LHCN-M2 (cell line): Measurements from ENCODE around the gene SSRP1. TPM values are rescaled to one million over a fixed set of nuclear protein-coding genes. Genes with fewer than 3 reads are reported as not detected.

Experiments used
- DNase-seq: peaks from one replicate; pipeline ENCODE4 v3.0.0-alpha.2; 2012; ENCODE audit warnings: low read depth
- total RNA-seq: library from RNA; depleted of rRNA; stranded (reverse); fragments of >200 nt; gene quantifications from 2 replicates; pipeline ENCODE4 v1.2.3, GENCODE V29; 2014

SSRP1 gene
- total RNA-seq, 1 experiment from 2014 or later: 169 TPM

DNA sequence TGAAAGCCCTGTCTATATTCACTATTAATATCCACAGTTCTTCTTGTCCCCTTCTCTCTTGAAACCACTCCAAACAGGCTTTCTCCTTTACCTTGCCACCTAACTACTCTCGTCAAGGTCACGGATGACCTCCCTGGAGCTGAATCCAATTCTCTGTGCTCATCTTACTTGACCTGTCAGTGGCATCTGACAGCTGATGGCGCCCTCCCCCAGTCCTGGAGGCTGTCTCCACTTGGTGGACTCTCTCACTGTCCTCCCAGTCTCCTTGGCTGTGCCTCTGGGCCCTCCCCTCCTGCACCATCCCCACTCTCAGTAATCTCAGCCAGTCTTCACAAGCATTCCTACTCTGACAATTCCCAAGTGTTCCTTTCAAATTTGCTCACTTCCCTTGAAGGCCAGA is 19.7 kb downstream of the SSRP1 start:
- no peak for DNase-seq

DNA sequence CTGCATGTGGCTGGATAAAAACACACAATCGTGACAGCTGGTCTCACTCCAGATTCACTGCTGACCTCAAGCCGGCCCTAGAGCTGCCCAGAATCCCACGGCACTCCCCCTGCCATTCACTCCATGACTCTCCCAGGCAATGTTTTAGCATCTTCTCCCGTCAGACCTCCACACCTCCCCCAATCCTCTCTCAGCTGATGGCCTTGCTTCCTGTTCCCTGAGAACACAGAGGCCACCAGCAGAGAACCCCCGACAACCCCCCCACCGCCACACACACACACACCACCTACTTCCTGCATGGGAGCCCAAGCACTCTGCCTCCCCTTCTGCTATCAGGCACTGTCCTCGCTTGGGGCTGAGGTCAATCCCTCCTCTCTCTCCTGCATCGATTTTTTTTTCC is 20.2 kb downstream of the SSRP1 start:
- DNase-seq: peak; percentile 56

DNA sequence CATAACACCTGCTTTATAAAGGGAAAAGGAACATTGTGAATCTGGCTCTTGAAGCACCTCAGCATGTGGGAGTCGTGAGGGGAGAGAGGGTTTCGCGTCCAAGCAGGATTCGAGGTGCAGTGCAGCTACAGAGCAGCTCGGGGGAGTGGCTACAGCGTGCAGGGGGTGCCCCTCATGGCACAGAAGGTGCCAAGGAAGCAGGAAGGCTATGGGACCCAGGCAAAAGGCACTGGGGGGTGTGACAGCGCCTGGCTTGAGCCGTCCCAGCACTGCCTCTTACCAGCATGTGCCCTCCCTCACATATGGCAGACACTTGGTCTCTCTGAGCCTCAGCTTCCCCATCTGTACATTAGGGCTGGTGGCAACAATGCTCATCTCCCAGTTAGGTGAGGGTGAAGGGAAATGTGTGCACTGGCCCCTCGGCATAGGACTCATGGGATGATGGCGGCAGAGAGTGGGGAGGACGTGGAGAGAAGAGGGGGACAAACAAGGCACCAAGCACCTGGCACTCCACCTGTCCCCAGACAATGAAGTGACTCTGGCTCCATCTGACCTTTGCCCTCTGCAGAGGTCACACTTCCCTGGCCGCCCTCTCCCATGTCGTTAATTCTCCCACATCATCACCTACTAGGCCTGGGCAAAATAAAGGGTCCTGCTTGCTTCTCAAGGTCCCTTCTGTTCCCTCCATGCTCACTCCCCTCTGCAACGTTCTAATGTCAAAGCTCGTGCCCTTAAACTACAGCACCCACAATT is 21.3 kb downstream of the SSRP1 start:
- no peak for DNase-seq

DNA sequence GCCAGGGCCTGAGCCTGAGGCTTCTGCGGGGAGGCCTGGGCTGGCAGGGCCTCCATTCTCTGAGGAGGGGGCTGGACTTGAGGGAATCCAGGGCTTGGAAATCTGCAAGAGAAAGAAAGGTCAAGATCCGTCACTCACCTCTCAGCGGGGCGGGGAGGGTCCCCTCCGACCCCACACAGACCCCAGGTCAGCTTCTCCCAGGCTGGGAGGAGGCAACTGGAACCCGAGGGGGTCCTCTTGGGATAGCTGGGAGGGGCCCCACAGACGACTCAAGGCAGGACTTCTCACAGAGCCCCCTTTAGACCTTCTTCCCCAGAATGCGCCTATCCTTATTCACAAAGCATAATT is 21.9 kb downstream of the SSRP1 start:
- no peak for DNase-seq

DNA sequence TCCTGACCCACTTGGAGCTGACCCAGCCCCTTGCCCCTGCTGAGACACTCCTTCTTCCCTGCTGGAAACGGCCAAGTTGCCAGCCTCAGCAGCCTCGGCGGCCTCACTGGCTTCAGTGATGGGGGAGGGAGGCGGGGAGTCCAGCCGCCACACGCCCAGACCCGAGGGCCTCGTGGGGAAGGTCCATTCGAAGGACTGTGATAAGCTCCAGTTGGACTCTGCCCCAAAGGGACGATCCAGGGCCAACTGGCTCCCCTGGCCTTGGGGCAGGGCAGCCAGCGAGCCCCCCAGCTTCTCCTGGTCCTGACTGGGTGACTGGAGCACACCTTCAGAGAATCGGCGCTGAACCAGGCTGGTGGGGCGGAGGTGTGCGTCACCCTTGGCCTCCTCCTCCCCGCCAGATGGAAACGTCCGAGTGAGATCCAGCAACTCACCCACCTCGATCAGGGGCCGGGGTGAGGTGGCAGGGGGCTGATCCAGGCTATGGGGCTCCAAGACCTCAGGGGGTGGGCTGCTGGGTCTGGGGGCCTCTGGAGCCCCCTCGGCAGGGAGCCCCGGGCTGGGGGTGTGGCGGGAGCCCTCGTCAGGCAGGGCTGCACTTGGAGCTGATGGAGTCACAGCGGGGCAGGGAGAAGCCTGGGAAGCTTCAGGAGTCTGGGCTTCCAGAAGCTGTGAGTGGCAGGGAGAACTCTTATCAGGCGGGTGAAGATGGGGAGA is 22.5 kb downstream of the SSRP1 start:
- no peak for DNase-seq

DNA sequence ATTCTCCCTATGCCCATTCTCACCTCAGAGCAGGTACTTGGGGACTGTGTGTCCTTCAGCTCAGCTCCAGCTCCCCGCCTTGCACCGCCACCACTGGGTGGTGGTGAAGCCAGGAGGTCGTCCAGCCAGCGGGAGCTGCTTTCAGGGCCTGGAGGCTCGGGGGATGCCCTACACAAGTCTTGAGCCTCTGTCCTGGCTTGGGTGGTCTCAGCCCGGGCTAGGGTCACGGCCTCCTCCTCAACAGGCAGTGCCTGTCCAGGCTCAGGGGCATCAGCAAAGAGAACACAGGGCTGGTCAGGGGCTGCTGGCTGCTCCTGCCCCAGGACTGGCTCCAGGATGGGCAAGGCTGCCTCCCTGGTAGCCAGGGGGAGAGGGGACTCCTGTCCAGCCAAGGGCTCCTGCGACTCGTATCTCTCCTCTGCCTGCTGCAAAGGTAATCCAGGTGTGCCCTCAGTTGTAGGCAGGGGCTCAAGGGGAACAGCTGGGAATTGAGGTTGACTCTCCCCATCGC is 23.1 kb downstream of the SSRP1 start:
- DNase-seq: no peak

DNA sequence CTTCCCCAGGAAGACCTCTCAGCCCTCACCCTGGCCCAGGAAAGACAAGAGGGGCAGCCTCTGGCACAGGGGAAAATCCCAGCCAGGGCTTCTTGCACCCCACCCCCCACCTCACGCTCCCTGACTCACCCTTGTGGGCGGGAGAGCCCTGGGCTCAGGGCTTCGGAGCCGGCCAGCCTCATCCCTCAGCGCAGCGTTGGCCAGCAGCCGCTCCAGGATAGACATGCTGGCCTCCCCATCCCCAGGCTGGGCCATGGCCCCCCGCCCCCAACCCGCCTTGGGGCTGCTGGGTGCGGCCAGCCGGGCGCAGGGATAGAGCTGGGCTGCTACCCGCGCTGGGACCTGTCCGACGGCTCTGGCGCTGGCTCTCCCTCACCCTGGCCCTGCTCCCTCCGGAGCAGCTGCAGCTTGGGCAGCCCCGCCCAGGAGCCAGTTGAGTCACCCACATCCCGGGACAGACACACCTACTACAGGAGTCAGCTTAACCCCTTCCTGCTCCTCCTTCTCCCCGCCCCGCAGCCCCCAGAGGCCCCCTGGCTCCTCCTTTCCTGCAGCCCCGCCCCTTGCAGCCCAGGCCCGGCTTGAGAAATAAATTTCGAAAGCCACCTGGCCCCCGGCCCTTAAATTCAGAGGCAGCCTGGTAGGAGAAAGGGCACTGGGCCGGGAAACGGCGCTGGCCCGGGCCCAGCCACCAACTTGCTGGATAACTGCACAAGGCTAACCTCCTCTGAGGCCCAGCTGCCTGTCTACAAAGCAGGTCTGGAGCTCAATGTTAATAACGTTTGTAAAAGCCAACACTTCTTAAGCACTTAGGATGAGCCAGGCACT is 24.4 kb downstream of the SSRP1 start:
- DNase-seq: peak; percentile 97

DNA sequence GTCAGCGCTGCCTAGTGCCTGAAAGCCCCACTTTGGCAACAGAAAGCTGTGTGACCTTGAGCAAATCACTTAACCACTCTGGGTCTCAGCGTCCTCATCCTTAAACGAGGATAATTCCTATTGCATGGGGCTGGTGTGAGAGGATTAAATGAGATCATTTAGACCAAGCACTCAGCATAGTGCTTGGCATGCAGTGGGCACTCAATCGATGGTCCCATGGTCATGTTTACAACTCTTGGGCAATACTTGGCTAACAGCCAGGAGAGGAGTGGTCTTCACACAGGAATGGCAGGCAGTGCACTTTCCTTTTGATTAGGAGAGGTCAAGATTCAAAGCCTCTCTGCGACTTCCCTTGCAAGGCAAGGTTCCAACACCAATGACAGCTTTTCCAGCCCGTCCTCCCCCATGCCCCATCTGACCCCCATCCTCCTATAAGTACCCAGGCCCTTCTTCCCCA is 25.0 kb downstream of the SSRP1 start:
- peak; percentile 48 for DNase-seq

DNA sequence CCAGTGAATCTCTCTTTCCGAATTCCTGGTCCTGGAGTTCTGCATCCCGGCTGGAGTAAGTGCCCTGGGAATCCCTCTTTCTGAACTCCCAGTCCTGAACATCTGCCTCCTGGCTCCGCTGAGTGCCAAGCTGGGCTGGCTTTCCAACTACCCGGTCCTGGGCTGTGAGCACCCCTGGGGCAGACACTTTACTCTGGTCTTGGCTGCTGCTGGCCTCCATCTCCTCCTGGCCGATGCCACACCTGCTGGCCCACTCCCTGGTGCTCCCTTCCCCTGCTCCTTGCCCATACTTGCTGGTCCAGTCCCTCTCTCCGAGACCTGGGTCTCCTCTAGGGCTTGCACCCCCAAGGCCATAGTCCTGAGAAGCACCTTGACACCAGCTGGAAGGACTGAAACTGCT is 25.6 kb downstream of the SSRP1 start:
- DNase-seq: no peak

DNA sequence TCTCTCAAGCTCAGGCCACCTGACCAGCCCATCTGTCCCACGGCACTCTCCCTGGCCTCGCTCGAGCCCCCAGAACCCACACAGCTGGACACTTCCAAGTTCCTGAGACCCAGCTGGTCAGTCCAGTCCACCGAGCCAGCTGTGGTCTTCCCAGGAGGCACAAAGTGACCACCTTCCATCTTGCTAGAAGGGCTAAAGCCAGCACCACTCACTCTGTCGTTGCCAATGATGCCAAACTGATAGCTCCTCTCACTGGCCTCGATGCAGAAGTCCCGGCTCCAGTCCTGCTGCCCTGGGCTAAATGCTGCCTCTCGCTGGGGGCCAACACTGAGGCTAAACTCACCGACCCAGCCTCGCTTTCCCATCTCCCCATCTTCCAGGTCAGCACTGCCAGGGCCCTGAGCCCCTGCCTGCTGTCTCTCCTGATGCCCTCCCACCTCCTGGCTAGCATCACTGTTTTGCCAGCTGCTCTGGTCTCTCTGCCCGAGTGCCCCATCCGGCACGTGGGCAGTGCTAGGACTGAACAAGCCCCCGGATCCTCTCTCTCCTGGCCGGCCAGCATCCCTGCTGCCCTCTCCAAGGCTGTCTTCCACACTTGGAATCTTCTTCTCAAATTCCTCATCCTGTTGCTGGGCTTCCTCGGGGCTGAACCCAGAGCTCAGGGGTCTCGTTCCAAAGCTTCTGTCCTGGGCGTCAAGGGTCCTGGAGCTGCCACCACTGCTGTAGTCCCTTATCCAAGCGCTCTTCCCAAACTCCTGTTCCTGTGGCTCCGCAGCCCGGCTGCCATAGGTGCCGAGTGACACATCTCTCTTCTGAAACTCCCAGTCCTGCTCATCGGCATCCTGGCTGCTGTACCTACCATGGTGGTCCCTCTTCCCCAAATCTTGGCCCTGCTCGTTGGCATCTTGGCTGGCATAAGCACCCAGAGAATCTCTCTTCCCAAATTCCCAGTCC is 26.3 kb downstream of the SSRP1 start:
- peak; percentile 72 for DNase-seq

DNA sequence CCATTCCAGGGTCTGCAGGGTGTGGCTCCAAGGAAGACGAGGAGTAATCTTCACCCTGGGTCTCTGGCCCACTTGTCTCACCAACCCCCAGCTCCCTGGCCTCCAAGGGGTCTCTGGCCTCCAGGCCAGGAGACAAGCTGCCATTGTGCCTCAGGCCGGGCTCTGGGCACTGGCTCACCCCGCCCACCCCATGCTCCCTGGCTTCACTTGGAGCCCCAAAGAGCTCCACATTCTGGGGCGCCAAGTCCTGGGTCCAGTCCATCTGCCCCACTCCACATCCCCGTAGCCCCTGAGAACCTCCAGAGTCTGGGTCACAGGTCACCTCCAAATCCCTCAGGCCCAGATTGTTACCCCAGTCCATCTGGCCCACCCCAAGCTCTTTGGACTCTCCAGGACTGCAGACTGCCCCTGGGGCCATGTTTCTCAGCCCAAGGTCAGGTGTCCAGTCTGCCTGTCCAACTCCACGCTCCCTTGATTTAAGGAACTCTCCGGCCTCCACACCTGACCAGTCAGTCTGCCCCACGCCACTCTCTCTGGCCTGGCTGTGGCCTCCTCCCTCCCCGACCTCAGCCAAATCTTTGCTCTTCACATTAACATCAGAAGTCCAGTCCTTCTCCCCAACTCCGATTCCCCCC is 27.1 kb downstream of the SSRP1 start:
- DNase-seq: no peak

DNA sequence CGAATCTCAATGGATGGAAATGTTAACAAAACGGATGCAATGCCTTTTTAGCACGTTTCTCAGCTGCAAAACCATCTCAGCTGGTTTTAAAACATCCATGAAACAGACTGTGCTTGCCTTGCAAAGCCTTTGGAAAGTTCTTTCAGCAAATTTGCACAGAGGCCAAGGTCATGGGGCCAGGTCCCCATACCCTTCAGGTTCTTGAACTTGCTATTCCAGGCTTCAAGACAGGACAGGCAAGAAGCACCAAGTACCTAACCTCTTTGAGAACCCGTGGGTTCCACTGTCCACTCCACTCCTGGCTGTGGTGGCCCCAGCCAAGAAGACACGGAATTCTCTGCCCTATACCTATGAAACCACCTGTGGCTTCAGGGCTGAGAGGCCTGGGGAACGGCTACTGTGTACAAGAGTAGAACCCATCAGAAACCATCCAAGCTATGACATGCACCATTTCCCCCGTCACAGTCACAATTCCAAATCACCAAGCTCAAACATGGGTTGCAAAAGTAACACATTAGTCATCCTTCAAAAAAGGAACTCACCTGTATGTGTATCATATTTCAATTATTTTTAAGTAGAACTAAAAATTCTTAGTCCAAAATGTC is 27.9 kb downstream of the SSRP1 start:
- no peak for DNase-seq

DNA sequence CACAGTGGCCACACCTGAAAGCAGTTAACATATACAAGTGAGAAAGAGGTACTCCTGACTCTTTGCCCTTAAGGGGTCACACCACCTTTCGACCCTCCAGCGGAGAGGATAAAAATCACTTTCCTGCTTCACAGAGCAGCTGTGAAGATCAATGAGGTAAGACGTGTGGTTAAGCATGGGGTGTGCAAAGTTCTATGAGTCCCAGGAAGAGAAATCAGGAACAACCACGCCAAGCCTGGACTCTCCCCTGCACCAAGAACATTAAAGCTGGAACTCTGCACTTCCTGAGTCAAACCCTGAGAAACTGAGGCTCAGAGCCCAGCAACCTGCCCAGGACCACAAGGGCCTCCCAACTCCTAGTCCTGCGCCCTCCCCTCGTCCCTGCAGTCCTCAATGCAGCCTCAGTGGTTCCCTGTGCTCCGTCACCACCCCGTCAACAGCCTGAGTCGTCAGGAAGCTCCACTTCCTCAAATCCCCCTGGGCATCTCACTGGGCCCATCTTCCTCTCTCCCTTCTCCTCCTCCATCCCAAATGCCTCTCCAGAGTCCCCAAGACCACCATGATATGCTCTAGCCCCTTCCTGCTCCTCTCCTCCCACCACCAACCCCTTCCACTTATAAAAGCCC is 28.6 kb downstream of the SSRP1 start:
- DNase-seq: peak; percentile 43

DNA sequence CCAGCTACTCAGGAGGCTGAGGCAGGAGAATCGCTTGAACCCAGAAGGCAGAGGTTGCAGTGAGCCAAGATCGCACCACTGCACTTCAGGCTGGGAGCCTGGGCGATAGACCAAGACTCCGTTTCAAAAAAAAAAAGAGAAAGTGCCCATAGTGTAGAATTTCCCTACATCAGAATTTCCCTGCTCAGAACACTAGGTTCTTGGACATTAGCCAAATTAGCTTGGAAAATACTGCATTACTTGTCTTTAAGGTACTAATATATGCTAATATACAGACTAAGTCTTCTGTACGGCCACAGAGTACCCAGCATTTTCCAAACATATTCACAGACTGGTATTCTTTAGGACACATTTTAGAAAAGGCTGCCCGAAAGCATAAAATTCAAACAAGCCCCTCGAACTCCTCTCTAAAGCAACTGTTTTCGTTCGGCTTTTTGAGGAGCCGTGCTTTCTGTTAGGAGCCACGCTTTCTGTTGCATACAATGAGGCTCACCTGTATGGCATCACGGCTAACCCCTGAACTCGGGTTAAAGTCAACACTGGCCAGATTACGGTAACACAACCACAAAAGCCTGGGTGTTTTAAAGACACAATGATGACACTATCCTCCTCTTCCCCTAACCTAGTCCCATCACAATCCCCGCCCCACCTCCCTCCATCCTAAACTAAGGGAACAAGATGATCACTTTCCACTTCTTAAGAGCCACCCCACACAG is 29.4 kb downstream of the SSRP1 start:
- DNase-seq: no peak

DNA sequence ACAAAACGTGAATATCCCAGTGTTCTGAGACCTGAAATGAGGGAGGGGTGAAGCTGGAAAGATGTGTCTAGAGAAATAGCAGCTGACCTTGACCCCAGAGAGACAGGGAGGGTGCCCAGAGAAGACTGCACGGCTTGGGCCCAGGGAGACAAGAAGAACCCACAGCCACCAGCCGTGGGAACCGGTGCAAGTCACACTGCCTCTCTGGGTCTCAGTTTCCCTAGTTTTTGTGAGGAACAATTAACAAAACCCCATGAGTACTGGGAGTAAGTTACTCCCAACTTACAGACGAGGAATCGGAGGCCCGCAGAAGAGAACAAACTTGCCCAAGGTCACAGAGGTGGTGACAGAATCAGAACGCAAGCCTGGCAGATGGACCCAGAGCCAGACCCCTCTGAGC is 30.2 kb downstream of the SSRP1 start:
- no peak for DNase-seq

DNA sequence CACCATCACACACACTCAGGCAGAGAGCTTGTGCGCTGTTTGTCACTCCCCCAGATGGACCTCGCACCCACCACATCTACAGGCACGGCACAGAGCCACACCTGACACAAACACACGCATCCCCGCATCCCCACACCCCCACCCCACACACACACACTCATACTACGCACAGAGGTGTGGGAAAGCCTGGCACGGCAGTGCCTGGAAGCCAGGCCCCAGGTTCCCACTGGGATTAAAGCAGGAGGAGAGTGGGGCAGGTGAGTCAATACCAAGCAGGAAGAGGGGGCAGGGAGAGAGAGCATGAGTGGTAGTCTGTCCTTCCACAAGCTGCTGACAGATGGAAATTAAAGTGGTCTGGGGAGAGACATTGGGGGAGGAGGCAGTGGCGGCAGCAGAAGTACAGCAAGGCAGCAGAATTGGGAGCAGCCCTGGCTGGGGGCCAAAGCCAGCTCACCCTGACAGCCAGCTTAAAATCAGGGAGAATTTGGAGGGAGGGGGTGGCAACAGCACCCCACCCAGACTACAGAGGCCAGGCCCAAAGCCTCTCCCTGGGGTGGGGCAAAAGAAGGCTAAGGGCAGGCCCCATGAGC is 31.6 kb downstream of the SSRP1 start:
- DNase-seq: peak; percentile 77

DNA sequence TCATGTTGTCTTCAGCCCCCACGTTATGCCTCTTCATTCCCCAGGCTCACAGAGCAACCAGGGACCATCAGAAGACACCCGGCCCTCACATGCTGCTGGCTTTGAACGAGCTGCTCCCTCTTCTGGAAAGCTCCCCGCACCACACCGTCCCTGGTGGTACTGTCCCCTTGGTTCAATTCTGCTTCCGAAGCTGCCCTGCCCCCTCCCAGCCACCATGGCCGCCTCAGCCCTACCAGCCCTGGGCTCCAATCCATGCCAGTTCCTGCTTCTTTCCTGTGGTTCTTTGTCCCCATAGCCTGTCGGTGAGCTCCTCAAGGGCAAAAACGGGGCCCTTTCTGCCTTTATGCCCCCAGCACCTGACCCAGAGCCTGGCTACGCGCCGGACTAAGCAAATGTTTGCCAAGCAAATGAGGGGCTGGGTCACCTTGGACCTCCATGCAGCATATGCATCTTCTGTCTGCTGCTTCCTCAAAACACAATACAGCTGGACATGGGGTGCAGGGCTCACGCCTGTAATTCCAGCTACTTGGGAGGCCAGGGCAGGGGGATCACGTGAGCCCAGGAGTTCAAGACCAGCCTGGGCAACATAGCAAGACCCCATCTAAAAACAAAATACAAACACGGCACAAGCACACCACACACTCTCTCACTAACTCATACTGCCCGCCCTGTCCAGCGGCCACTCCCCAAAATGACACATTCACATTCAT is 32.3 kb downstream of the SSRP1 start:
- DNase-seq: no peak

DNA sequence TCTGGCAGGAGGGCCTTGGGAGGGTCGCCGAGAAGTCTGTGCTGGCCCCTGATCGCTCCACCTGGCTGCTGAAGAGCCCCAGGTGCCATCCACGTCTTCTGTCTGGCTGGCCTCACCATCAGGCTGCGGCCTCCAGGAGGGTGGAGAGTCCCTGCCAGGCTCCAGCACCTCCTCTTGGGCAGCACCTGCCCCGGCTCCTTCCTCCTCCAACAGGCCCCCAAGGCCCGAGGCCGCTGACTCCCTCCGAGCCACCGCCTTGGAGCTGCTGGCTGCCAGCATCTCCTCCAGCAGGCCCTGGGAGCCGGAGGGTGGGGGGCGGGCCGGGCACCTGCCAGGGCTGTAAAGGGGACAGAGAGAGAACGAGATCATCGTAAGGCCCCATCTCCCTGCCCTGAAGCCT is 33.2 kb downstream of the SSRP1 start:
- DNase-seq: no peak
